Measurements from ENCODE around the gene ARHGEF28. TPM values are rescaled to one million over a fixed set of nuclear protein-coding genes. Genes with fewer than 3 reads are reported as not detected.

ARHGEF28 gene
- total and polyA plus RNA-seq, 2 of the 13 experiments (the other 11 are each of a cell fraction or from before 2014, with no cell fraction given): 17.4 to 34.1 TPM

GRCh38 chr5:73678322-73678740, 52.3 kb downstream of the ARHGEF28 start (continued):
- TF ChIP-seq GLMP (CRISPR knock-in tag; IDR thresholded peaks at IDR 0.05; ENCODE audit: borderline replicate concordance): no peak
- TF ChIP-seq TRIM24 (CRISPR knock-in tag; IDR thresholded peaks at IDR 0.05): no peak
- TF ChIP-seq ZNF740 (CRISPR knock-in tag; IDR thresholded peaks at IDR 0.05): no peak
- TF ChIP-seq KDM5B (CRISPR knock-in tag; IDR thresholded peaks at IDR 0.05; ENCODE audit: borderline replicate concordance): no peak
- TF ChIP-seq NFAT5 (CRISPR knock-in tag; IDR thresholded peaks at IDR 0.05): no peak
- TF ChIP-seq NR2F6 (IDR thresholded peaks at IDR 0.05): peak; percentile 51
- TF ChIP-seq NR2F6 (CRISPR knock-in tag; IDR thresholded peaks at IDR 0.05): peak; percentile 67; the same call in 1 of the 2 replicates
- TF ChIP-seq ZNF329 (CRISPR knock-in tag; IDR thresholded peaks at IDR 0.05; ENCODE audit: low read depth): no peak
- TF ChIP-seq SAFB2 (CRISPR knock-in tag; IDR thresholded peaks at IDR 0.05; ENCODE audit: borderline replicate concordance, low read depth): no peak
- TF ChIP-seq FOXO1 (CRISPR knock-in tag; IDR thresholded peaks at IDR 0.05): peak; percentile 87
- TF ChIP-seq NCOR1 (IDR thresholded peaks at IDR 0.05; ENCODE audit: borderline replicate concordance, low read length): peak; percentile 96
- 0 out of 2 replicates have a peak, but pooled peaks have one; percentile 24 for TF ChIP-seq PATZ1 (CRISPR knock-in tag; IDR thresholded peaks at IDR 0.05)
- peak; percentile 98 for TF ChIP-seq ARID5B (CRISPR knock-in tag; IDR thresholded peaks at IDR 0.05)
- no peak for TF ChIP-seq SATB2 (CRISPR knock-in tag; IDR thresholded peaks at IDR 0.05)
- no peak for TF ChIP-seq CHD4 (IDR thresholded peaks at IDR 0.05; ENCODE audit: borderline replicate concordance, low read length)
- TF ChIP-seq KLF16 (CRISPR knock-in tag; IDR thresholded peaks at IDR 0.05): peak in 1 of 2 experiments; percentile 51; a peak in 1 of 4 replicates
- TF ChIP-seq ELF3 (CRISPR knock-in tag; IDR thresholded peaks at IDR 0.05): peak; percentile 52
- TF ChIP-seq BHLHE40 (IDR thresholded peaks at IDR 0.05; ENCODE audit: low read length): peak; percentile 95
